Keratinocyte (primary cell): ENCODE results near the gene RALGAPA2.

Experiments used
- CTCF ChIP-seq, 3 experiments: IDR thresholded peaks in 1 of 3; conservative IDR thresholded peaks in 1 of 3; optimal IDR thresholded peaks in 1 of 3; 2 replicates in 2 of 3; 3 replicates in 1 of 3; pipeline versions ENCODE3 to v1.5.1; 2011; ENCODE audit warnings: low read length in 3 of 3, mild to moderate bottlenecking in 3 of 3, moderate library complexity in 2 of 3, control low read depth in 1 of 3, inconsistent platforms in 1 of 3; ENCODE audit not compliant: insufficient read depth in 2 of 3; ENCODE audit errors: extremely low read depth in 1 of 3
- EZH2 ChIP-seq: IDR thresholded peaks from one replicate; pipeline ENCODE4 v1.6.1; 2012; ENCODE audit warnings: inconsistent platforms, mild to moderate bottlenecking, low read length, moderate library complexity

GRCh38 chr20:20500312-20500711 lies 212.1 kb downstream of the RALGAPA2 start:
- no peak for TF ChIP-seq EZH2
- no peak for TF ChIP-seq CTCF (optimal IDR thresholded peaks at IDR 0.05 in 1 of 3, IDR thresholded peaks at IDR 0.05 in 1 of 3, conservative IDR thresholded peaks at IDR 0.05 in 1 of 3; ENCODE audit: extremely low read depth in 1 of 3, insufficient read depth in 2 of 3, low read length in 3 of 3)
